Esophagus (tissue), 2 donors: Measurements from ENCODE around the gene FSIP1. TPM values are rescaled to one million over a fixed set of nuclear protein-coding genes. Genes with fewer than 3 reads are reported as not detected.

Source experiments
- H3K27ac ChIP-seq, 2 donors: one replicate each; pipeline ENCODE4 v1.5.1; 2013; ENCODE audit warnings: low read depth in 2 of 2, mild to moderate bottlenecking in 2 of 2, inconsistent platforms in 1 of 2, low read length in 1 of 2, moderate library complexity in 1 of 2
- H3K27me3 ChIP-seq, 2 donors: one replicate each; pipeline ENCODE4 v1.6.1; 2013; ENCODE audit warnings: low read length in 2 of 2, control low read depth in 1 of 2, mild to moderate bottlenecking in 1 of 2; ENCODE audit not compliant: insufficient read depth in 2 of 2, control insufficient read depth in 1 of 2
- H3K36me3 ChIP-seq, 2 donors: one replicate each; pipeline ENCODE4 v1.6.1; 2013; ENCODE audit warnings: low read length in 1 of 2; ENCODE audit not compliant: control insufficient read depth in 2 of 2, insufficient read depth in 2 of 2
- H3K4me1 ChIP-seq, 2 donors: one replicate each; pipeline ENCODE4 v1.6.1; 2013; ENCODE audit warnings: low read length in 1 of 2; ENCODE audit not compliant: control insufficient read depth in 2 of 2, insufficient read depth in 2 of 2
- H3K4me3 ChIP-seq, 2 donors: one replicate each; pipeline ENCODE4 v1.5.1; 2013; ENCODE audit warnings: low read length in 2 of 2, mild to moderate bottlenecking in 2 of 2, low read depth in 1 of 2, moderate library complexity in 1 of 2
- H3K9me3 ChIP-seq, 2 donors: one replicate each; pipeline ENCODE4 v1.6.1; 2013; ENCODE audit warnings: mild to moderate bottlenecking in 2 of 2, low read depth in 1 of 2, low read length in 1 of 2, moderate library complexity in 1 of 2; ENCODE audit not compliant: control insufficient read depth in 2 of 2, insufficient read depth in 1 of 2
- WGBS, 2 donors: extraction: QIAGEN DNeasy Blood & Tissue Kit; methylation state at CpG; one replicate each; pipeline ENCODE4 v1.1.7; 2013; 5-methylcytosine and 5-hydroxymethylcytosine counted together
- polyA plus RNA-seq, 2 donors: library from polyadenylated mRNA; stranded (reverse); fragments of 200-250 nt; gene quantifications; one replicate each; pipeline ENCODE4 v1.2.3, GENCODE V29; 2013
- donor health status: healthy with polysubstance abuse.
- donor health status: Bipolar disorder and iron deficiency.

The FSIP1 gene
- polyA plus RNA-seq, 2 donors = 0.21 to 0.29 TPM

GRCh38 chr15:39623529-39623931 is 159.1 kb downstream of the FSIP1 start:
- Histone ChIP-seq H3K27ac (no peak overlapping the region), H3K27me3 (no peaks in the 10 kb centered on the region), H3K4me3 (no peak overlapping the region), H3K4me1 (peaks cover 2 to 6% of the 10 kb centered on the region in 2 donors), H3K36me3 (no peaks in the 10 kb centered on the region), H3K9me3 (no peaks in the 10 kb centered on the region)
- 70 to 78% methylated on average over 4 of the region's 4 CpGs for WGBS, 2 donors

GRCh38 chr15:39622660-39623516 is 159.8 kb downstream of the FSIP1 start:
- 73 to 78% methylated on average over 6 of the region's 6 CpGs for WGBS, 2 donors
- no peaks in the 10 kb centered on the region for H3K9me3 ChIP-seq
- peaks cover 0 to 6% of the 10 kb centered on the region in 2 donors for H3K4me1 ChIP-seq
- H3K4me3 ChIP-seq = no peak overlapping the region
- no peak overlapping the region for H3K27ac ChIP-seq
- H3K27me3 ChIP-seq = no peaks in the 10 kb centered on the region
- H3K36me3 ChIP-seq = no peaks in the 10 kb centered on the region

- WGBS, 2 donors = 76 to 77% methylated on average over 1 of the region's 1 CpG
- Histone ChIP-seq H3K9me3 (no peaks in the 10 kb centered on the region), H3K4me3 (no peak overlapping the region), H3K27ac (no peak overlapping the region), H3K4me1 (peaks cover 0 to 6% of the 10 kb centered on the region in 2 donors), H3K36me3 (no peaks in the 10 kb centered on the region), H3K27me3 (no peaks in the 10 kb centered on the region)
Measured at GRCh38 chr15:39621976-39622375, 160.7 kb downstream of the FSIP1 start.

GRCh38 chr15:39621210-39621609 is 161.4 kb downstream of the FSIP1 start:
- Histone ChIP-seq H3K27ac (no peak overlapping the region), H3K4me3 (no peak overlapping the region), H3K36me3 (no peaks in the 10 kb centered on the region), H3K27me3 (no peaks in the 10 kb centered on the region), H3K9me3 (no peaks in the 10 kb centered on the region), H3K4me1 (peaks cover 0 to 6% of the 10 kb centered on the region in 2 donors)
- WGBS, 2 donors = 70 to 82% methylated on average over 1 of the region's 1 CpG

- Histone ChIP-seq H3K36me3 (no peaks in the 10 kb centered on the region), H3K27me3 (no peaks in the 10 kb centered on the region), H3K9me3 (no peaks in the 10 kb centered on the region), H3K4me3 (no peak overlapping the region), H3K4me1 (no peaks in the 10 kb centered on the region), H3K27ac (no peak overlapping the region)
- 49 to 69% methylated on average over 3 of the region's 3 CpGs for WGBS, 2 donors
Measured at GRCh38 chr15:39618063-39618823, 164.4 kb downstream of the FSIP1 start.

GRCh38 chr15:39616731-39617455 is 165.7 kb downstream of the FSIP1 start:
- WGBS, 2 donors = 74 to 76% methylated on average over 6 of the region's 6 CpGs
- Histone ChIP-seq H3K4me3 (no peak overlapping the region), H3K27me3 (no peaks in the 10 kb centered on the region), H3K27ac (no peak overlapping the region), H3K4me1 (no peaks in the 10 kb centered on the region), H3K9me3 (no peaks in the 10 kb centered on the region), H3K36me3 (no peaks in the 10 kb centered on the region)

- WGBS, 2 donors = 69 to 90% methylated on average over 2 of the region's 2 CpGs
- no peak overlapping the region for H3K4me3 ChIP-seq
- no peaks in the 10 kb centered on the region for H3K9me3 ChIP-seq
Measured at GRCh38 chr15:39613861-39614260, 168.8 kb downstream of the FSIP1 start.

GRCh38 chr15:39613271-39613670 is 169.4 kb downstream of the FSIP1 start:
- Histone ChIP-seq H3K27ac (no peak overlapping the region), H3K4me1 (no peaks in the 10 kb centered on the region), H3K9me3 (no peaks in the 10 kb centered on the region), H3K4me3 (no peak overlapping the region), H3K36me3 (no peaks in the 10 kb centered on the region), H3K27me3 (no peaks in the 10 kb centered on the region)

More at GRCh38 chr15:39613861-39614260, 168.8 kb downstream of the FSIP1 start:
- no peak overlapping the region for H3K27ac ChIP-seq
- no peaks in the 10 kb centered on the region for H3K27me3 ChIP-seq
- no peaks in the 10 kb centered on the region for H3K4me1 ChIP-seq
- H3K36me3 ChIP-seq = no peaks in the 10 kb centered on the region

- Histone ChIP-seq H3K9me3 (no peaks in the 10 kb centered on the region), H3K36me3 (no peaks in the 10 kb centered on the region), H3K27ac (no peak overlapping the region), H3K27me3 (no peaks in the 10 kb centered on the region), H3K4me1 (no peaks in the 10 kb centered on the region), H3K4me3 (no peak overlapping the region)
Measured at GRCh38 chr15:39610665-39611064, 172.0 kb downstream of the FSIP1 start.
